ENCODE data around the gene KLF14.

Gene KLF14

GRCh38 chr7:130750755-130751154 is 16.7 kb upstream of the KLF14 start:
- Histone ChIP-seq H3K27me3 (peaks cover 0 to 3% (median 0%) of the 10 kb centered on the region in 11 experiments; a peak in 1 of 22 replicates), H4K20me1 (no peaks in the 10 kb centered on the region)

GRCh38 chr7:130748531-130749389 is 14.8 kb upstream of the KLF14 start:
- H3K27me3 ChIP-seq = peaks cover 0 to 3% (median 0%) of the 10 kb centered on the region in 11 experiments; a peak in 1 of 22 replicates

More at GRCh38 chr7:130750755-130751154, 16.7 kb upstream of the KLF14 start:
- H3K9me3 ChIP-seq (replicated peaks in 1 of 11) = no peaks in the 10 kb centered on the region
- no peak overlapping the region for H3K9ac ChIP-seq
- H3K4me1 ChIP-seq = peaks cover 0 to 13% (median 0%) of the 10 kb centered on the region in 10 experiments; a peak in 3 of 20 replicates
- no peak overlapping the region for H3K4me2 ChIP-seq
- no peak overlapping the region for H3K4me3 ChIP-seq
- no peak overlapping the region for H3K27ac ChIP-seq
- no peak for TF ChIP-seq Cebpa-rat (IDR thresholded peaks at IDR 0.05)
- no peaks in the 10 kb centered on the region for H3K36me3 ChIP-seq

GRCh38 chr7:130741331-130741995 is 7.5 kb upstream of the KLF14 start:
- no peaks in the 10 kb centered on the region for H3K9me3 ChIP-seq (replicated peaks in 1 of 11)
- peak overlapping the region in 5 of 11 experiments; percentile 31 to 70 (median 60); a peak in 10 of 22 replicates for H3K4me2 ChIP-seq
- peaks cover 16 to 26% (median 19%) of the 10 kb centered on the region in 11 experiments for H3K27me3 ChIP-seq
- H3K4me3 ChIP-seq = no peak overlapping the region
- H3K36me3 ChIP-seq = no peaks in the 10 kb centered on the region
- H3K4me1 ChIP-seq = peaks cover 0 to 27% (median 6%) of the 10 kb centered on the region in 10 experiments; a peak in 9 of 20 replicates
- 0 out of 22 replicates have a peak overlapping the region, but pooled peaks of 1 of the 11 experiments have one; percentile 1 for H3K9ac ChIP-seq
- H4K20me1 ChIP-seq = no peaks in the 10 kb centered on the region; a peak in 1 of 22 replicates
- TF ChIP-seq Cebpa-rat (IDR thresholded peaks at IDR 0.05) = no peak
- peak overlapping the region in 4 of 11 experiments; percentile 33 to 62 (median 54); a peak in 8 of 22 replicates for H3K27ac ChIP-seq

More at GRCh38 chr7:130748531-130749389, 14.8 kb upstream of the KLF14 start:
- TF ChIP-seq Cebpa-rat (IDR thresholded peaks at IDR 0.05) = no peak
- Histone ChIP-seq H3K36me3 (no peaks in the 10 kb centered on the region), H4K20me1 (no peaks in the 10 kb centered on the region), H3K9ac (no peak overlapping the region), H3K27ac (no peak overlapping the region), H3K4me3 (no peak overlapping the region), H3K4me1 (peaks cover 0 to 13% (median 0%) of the 10 kb centered on the region in 10 experiments; a peak in 3 of 20 replicates), H3K4me2 (no peak overlapping the region), H3K9me3 (replicated peaks in 1 of 11) (no peaks in the 10 kb centered on the region)

GRCh38 chr7:130740606-130741005 is 6.6 kb upstream of the KLF14 start:
- no peak overlapping the region for H3K9ac ChIP-seq
- TF ChIP-seq Cebpa-rat (IDR thresholded peaks at IDR 0.05) = no peak
- no peak overlapping the region for H3K4me3 ChIP-seq
- H3K27ac ChIP-seq = peak overlapping the region in 3 of 11 experiments; percentile 53 to 62 (median 56); a peak in 7 of 22 replicates
- no peaks in the 10 kb centered on the region for H3K36me3 ChIP-seq
- H3K27me3 ChIP-seq = peaks cover 21 to 35% (median 28%) of the 10 kb centered on the region in 11 experiments
- no peaks in the 10 kb centered on the region; a peak in 1 of 22 replicates for H4K20me1 ChIP-seq
- H3K9me3 ChIP-seq (replicated peaks in 1 of 11) = no peaks in the 10 kb centered on the region
- H3K4me1 ChIP-seq = peaks cover 0 to 27% (median 6%) of the 10 kb centered on the region in 10 experiments; a peak in 9 of 20 replicates
- peak overlapping the region in 5 of 11 experiments; percentile 31 to 70 (median 60); a peak in 8 of 22 replicates for H3K4me2 ChIP-seq

- Histone ChIP-seq H3K9ac (no peak overlapping the region), H3K4me3 (no peak overlapping the region), H3K9me3 (replicated peaks in 1 of 11) (peaks cover 0 to 16% (median 11%) of the 10 kb centered on the region in 11 experiments; a peak in 16 of 22 replicates), H3K27me3 (peaks cover 59 to 77% (median 69%) of the 10 kb centered on the region in 11 experiments), H3K36me3 (no peaks in the 10 kb centered on the region), H3K27ac (no peak overlapping the region), H3K4me1 (peaks cover 0 to 22% (median 11%) of the 10 kb centered on the region in 10 experiments; a peak in 15 of 20 replicates), H4K20me1 (peaks cover 0 to 14% (median 5%) of the 10 kb centered on the region in 11 experiments; a peak in 5 of 22 replicates), H3K4me2 (no peak overlapping the region)
- TF ChIP-seq Cebpa-rat (IDR thresholded peaks at IDR 0.05) = no peak
These were observed 2.4 kb upstream of the KLF14 start for GRCh38 chr7:130736298-130736900.

- TF ChIP-seq Cebpa-rat (IDR thresholded peaks at IDR 0.05) = no peak
- peaks cover 0 to 11% (median 9%) of the 10 kb centered on the region in 10 experiments; a peak in 13 of 20 replicates for H3K4me1 ChIP-seq
- H4K20me1 ChIP-seq = peaks cover 0 to 14% (median 5%) of the 10 kb centered on the region in 11 experiments; a peak in 5 of 22 replicates
- H3K4me3 ChIP-seq = peak overlapping the region in 9 of 10 experiments; percentile 57 to 72 (median 62); a peak in 16 of 20 replicates
- peaks cover 59 to 83% (median 70%) of the 10 kb centered on the region in 11 experiments for H3K27me3 ChIP-seq
- H3K9me3 ChIP-seq (replicated peaks in 1 of 11) = peaks cover 0 to 16% (median 11%) of the 10 kb centered on the region in 11 experiments; a peak in 16 of 22 replicates
- H3K27ac ChIP-seq = no peak overlapping the region
- H3K36me3 ChIP-seq = no peaks in the 10 kb centered on the region
- H3K4me2 ChIP-seq = peak overlapping the region; percentile 73 to 94 (median 90)
- H3K9ac ChIP-seq = no peak overlapping the region
These were observed 1.1 kb upstream of the KLF14 start for GRCh38 chr7:130734815-130735716.

- peaks cover 58 to 76% (median 69%) of the 10 kb centered on the region in 11 experiments for H3K27me3 ChIP-seq
- H3K36me3 ChIP-seq = no peaks in the 10 kb centered on the region
- H3K4me1 ChIP-seq = peaks cover 0 to 11% (median 8%) of the 10 kb centered on the region in 10 experiments; a peak in 11 of 20 replicates
- peaks cover 0 to 14% (median 5%) of the 10 kb centered on the region in 11 experiments; a peak in 5 of 22 replicates for H4K20me1 ChIP-seq
- peak overlapping the region; percentile 73 to 94 (median 90) for H3K4me2 ChIP-seq
- peak overlapping the region; percentile 50 to 72 (median 62) for H3K4me3 ChIP-seq
- TF ChIP-seq Cebpa-rat (IDR thresholded peaks at IDR 0.05) = no peak
- H3K9me3 ChIP-seq (replicated peaks in 1 of 11) = peaks cover 0 to 16% (median 11%) of the 10 kb centered on the region in 11 experiments; a peak in 16 of 22 replicates
- H3K9ac ChIP-seq = peak overlapping the region in 4 of 11 experiments; percentile 11 to 55 (median 30); a peak in 3 of 22 replicates
- no peak overlapping the region for H3K27ac ChIP-seq
These were observed 752 bp downstream of the KLF14 start for GRCh38 chr7:130732980-130733930.
